ENCODE results near the gene INSYN2B.

GRCh38 chr5:169941542-169941941 lies 38.8 kb downstream of the INSYN2B start:
- TF ChIP-seq, protein P1, sequence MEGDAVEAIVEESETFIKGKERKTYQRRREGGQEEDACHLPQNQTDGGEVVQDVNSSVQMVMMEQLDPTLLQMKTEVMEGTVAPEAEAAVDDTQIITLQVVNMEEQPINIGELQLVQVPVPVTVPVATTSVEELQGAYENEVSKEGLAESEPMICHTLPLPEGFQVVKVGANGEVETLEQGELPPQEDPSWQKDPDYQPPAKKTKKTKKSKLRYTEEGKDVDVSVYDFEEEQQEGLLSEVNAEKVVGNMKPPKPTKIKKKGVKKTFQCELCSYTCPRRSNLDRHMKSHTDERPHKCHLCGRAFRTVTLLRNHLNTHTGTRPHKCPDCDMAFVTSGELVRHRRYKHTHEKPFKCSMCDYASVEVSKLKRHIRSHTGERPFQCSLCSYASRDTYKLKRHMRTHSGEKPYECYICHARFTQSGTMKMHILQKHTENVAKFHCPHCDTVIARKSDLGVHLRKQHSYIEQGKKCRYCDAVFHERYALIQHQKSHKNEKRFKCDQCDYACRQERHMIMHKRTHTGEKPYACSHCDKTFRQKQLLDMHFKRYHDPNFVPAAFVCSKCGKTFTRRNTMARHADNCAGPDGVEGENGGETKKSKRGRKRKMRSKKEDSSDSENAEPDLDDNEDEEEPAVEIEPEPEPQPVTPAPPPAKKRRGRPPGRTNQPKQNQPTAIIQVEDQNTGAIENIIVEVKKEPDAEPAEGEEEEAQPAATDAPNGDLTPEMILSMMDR (IDR thresholded peaks at IDR 0.05; ENCODE audit: low read length), result no peak
- TF ChIP-seq EZH2 (IDR thresholded peaks at IDR 0.05; ENCODE audit: borderline replicate concordance, low read length), result no peak

All from OCI-LY1 (cell line).